ENCODE measurements around the gene MAP4K4. TPM values are rescaled to one million over a fixed set of nuclear protein-coding genes. Genes with fewer than 3 reads are reported as not detected.

MAP4K4 gene
- total and polyA plus RNA-seq, 2 of the 4 experiments (the other 2 are of a cell fraction) = 89.4 to 124 TPM

GRCh38 chr2:101863534-101863933 is 166.0 kb downstream of the MAP4K4 start:
- H3K9ac ChIP-seq (ENCODE audit: low read depth, low read length) = no peak overlapping the region
- no peak overlapping the region for H3K4me3 ChIP-seq (ENCODE audit: insufficient read depth, low read depth, low read length)
- H3K56ac ChIP-seq (ENCODE audit: extremely low read depth, insufficient read depth, low read length) = no peak overlapping the region
- H3K4me2 ChIP-seq (ENCODE audit: low read depth, low read length) = no peak overlapping the region
- no peak overlapping the region for H2BK15ac ChIP-seq (ENCODE audit: low read depth, low read length)
- H3K9me3 ChIP-seq (ENCODE audit: control insufficient read depth, insufficient read depth, low read length) = no peaks in the 10 kb centered on the region
- no peak overlapping the region for H2BK120ac ChIP-seq (ENCODE audit: low read depth, low read length)
- no peak overlapping the region for H2BK5ac ChIP-seq (ENCODE audit: low read depth, low read length, poor library complexity, severe bottlenecking)
- H2BK20ac ChIP-seq (ENCODE audit: low read depth, low read length) = no peak overlapping the region
- intact Hi-C loops (cut with micrococcal nuclease) (no loop called here), dilution Hi-C loops (cut with HindIII; ENCODE audit: low sequenced_read_pairs, unreplicated experiment) (no loop called here), in situ Hi-C loops (cut with MboI; ENCODE audit: low sequenced_read_pairs) (no loop called here)
- no peak overlapping the region for H3K27ac ChIP-seq (ENCODE audit: insufficient read depth, low read length)
- no peaks in the 10 kb centered on the region; the same call in 1 of the 2 replicates for H3K4me1 ChIP-seq (ENCODE audit: control insufficient read depth, insufficient read depth, low read length)
- POLR2A ChIA-PET (ENCODE audit: unreplicated experiment) = no interaction called here
- no peak overlapping the region for H2AK9ac ChIP-seq (replicated peaks; ENCODE audit: low read depth, low read length, poor library complexity)
- no peak overlapping the region for H3K4ac ChIP-seq (ENCODE audit: low read depth, low read length)
- H3K18ac ChIP-seq (ENCODE audit: low read depth, low read length) = no peak overlapping the region
- BruUV-seq (replicated peaks) = no TSS peak
- no peak for DNase-seq
- WGBS, 2 experiments (ENCODE audit: extremely low coverage in 2 of 2, insufficient read length in 1 of 2) = 100% methylated on average over 2 of the region's 7 CpGs; no CpG with 5 or more reads in 1 of the 2 experiments
- no peak overlapping the region for H4K5ac ChIP-seq (ENCODE audit: low read depth, low read length)
- no peak overlapping the region for H2AFZ ChIP-seq (replicated peaks; ENCODE audit: low read length, poor library complexity)
- TF ChIP-seq SMC3 (IDR thresholded peaks at IDR 0.05; ENCODE audit: low read depth, low read length) (no peak), MXI1 (IDR thresholded peaks at IDR 0.05; ENCODE audit: borderline replicate concordance, low read depth, low read length) (no peak), RFX5 (IDR thresholded peaks at IDR 0.05; ENCODE audit: low read depth, low read length) (no peak), BHLHE40 (IDR thresholded peaks at IDR 0.05; ENCODE audit: low read depth, low read length) (no peak), NFE2L2 (IDR thresholded peaks at IDR 0.05; ENCODE audit: low read depth, low read length) (no peak), MAFK (IDR thresholded peaks at IDR 0.05; ENCODE audit: low read depth, low read length) (no peak), RAD21 (IDR thresholded peaks at IDR 0.05; ENCODE audit: low read length) (no peak), MAZ (IDR thresholded peaks at IDR 0.05; ENCODE audit: borderline replicate concordance, low read depth, low read length) (no peak), CEBPB (IDR thresholded peaks at IDR 0.05; ENCODE audit: low read depth, low read length) (no peak), POLR2A (IDR thresholded peaks at IDR 0.05; ENCODE audit: low read depth, low read length) (no peak), USF2 (IDR thresholded peaks at IDR 0.05; ENCODE audit: low read depth, low read length) (no peak), CHD1 (IDR thresholded peaks at IDR 0.05; ENCODE audit: low read depth, low read length) (no peak), FOS (IDR thresholded peaks at IDR 0.05; ENCODE audit: low read depth, low read length) (no peak), RCOR1 (IDR thresholded peaks at IDR 0.05; ENCODE audit: insufficient replicate concordance, low read length) (no peak)
- TF ChIP-seq, protein P1, sequence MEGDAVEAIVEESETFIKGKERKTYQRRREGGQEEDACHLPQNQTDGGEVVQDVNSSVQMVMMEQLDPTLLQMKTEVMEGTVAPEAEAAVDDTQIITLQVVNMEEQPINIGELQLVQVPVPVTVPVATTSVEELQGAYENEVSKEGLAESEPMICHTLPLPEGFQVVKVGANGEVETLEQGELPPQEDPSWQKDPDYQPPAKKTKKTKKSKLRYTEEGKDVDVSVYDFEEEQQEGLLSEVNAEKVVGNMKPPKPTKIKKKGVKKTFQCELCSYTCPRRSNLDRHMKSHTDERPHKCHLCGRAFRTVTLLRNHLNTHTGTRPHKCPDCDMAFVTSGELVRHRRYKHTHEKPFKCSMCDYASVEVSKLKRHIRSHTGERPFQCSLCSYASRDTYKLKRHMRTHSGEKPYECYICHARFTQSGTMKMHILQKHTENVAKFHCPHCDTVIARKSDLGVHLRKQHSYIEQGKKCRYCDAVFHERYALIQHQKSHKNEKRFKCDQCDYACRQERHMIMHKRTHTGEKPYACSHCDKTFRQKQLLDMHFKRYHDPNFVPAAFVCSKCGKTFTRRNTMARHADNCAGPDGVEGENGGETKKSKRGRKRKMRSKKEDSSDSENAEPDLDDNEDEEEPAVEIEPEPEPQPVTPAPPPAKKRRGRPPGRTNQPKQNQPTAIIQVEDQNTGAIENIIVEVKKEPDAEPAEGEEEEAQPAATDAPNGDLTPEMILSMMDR (conservative IDR thresholded peaks at IDR 0.05; ENCODE audit: low read depth, low read length) = no peak
- TF ChIP-seq, protein P2, sequence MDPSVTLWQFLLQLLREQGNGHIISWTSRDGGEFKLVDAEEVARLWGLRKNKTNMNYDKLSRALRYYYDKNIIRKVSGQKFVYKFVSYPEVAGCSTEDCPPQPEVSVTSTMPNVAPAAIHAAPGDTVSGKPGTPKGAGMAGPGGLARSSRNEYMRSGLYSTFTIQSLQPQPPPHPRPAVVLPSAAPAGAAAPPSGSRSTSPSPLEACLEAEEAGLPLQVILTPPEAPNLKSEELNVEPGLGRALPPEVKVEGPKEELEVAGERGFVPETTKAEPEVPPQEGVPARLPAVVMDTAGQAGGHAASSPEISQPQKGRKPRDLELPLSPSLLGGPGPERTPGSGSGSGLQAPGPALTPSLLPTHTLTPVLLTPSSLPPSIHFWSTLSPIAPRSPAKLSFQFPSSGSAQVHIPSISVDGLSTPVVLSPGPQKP (IDR thresholded peaks at IDR 0.05; ENCODE audit: borderline replicate concordance, low read depth, low read length) = no peak
- H2AK5ac ChIP-seq (ENCODE audit: low read depth, low read length) = no peak overlapping the region
- H4K91ac ChIP-seq (ENCODE audit: insufficient read depth, low read depth, low read length) = no peak overlapping the region
- H4K8ac ChIP-seq (ENCODE audit: low read depth in 2 of 2, low read length in 2 of 2) = no peak overlapping the region; a peak in 1 of 4 replicates
- H3K9me1 ChIP-seq (ENCODE audit: insufficient read depth, low read length) = peaks cover 12% of the 10 kb centered on the region
- H4K20me1 ChIP-seq (ENCODE audit: insufficient read depth, low read length) = peaks cover 9% of the 10 kb centered on the region; the same call in 1 of the 2 replicates
- CTCF ChIA-PET = interaction anchor here (1.0 kb wide), 1 partner anchor 20 kb away, joined by 4 read pairs; no protein-coding TSS in a partner anchor
- H3K79me1 ChIP-seq (ENCODE audit: low read depth in 1 of 2, low read length in 2 of 2) = peaks cover 32 to 38% of the 10 kb centered on the region in 2 experiments
- H3K14ac ChIP-seq (replicated peaks; ENCODE audit: low read depth, low read length) = no peak overlapping the region
- peaks cover 52% of the 10 kb centered on the region for H3K36me3 ChIP-seq (ENCODE audit: control insufficient read depth, insufficient read depth, low read length)
- H3K27me3 ChIP-seq (ENCODE audit: control insufficient read depth, insufficient read depth, low read length) = no peaks in the 10 kb centered on the region
- H3K23ac ChIP-seq (ENCODE audit: low read depth, low read length) = no peak overlapping the region
- no peak for ATAC-seq (ENCODE audit: low read depth)
